ENCODE data around the gene NDUFB4.

NDUFB4 gene

GRCh38 chr3:120596116-120596852 lies at the start of gene NDUFB4:
Gene NDUFB4 (plus strand): TSS chr3:120596336. CDS start chr3:120596360, 24 bp downstream.
- peak; percentile 89 for DNase-seq (ENCODE audit: low read depth in 1 of 2, low spot score in 1 of 2)

GRCh38 chr3:120550546-120550945 lies 45.6 kb upstream of the NDUFB4 start:
- DNase-seq (ENCODE audit: low read depth in 1 of 2, low spot score in 1 of 2), result no peak

DNA sequence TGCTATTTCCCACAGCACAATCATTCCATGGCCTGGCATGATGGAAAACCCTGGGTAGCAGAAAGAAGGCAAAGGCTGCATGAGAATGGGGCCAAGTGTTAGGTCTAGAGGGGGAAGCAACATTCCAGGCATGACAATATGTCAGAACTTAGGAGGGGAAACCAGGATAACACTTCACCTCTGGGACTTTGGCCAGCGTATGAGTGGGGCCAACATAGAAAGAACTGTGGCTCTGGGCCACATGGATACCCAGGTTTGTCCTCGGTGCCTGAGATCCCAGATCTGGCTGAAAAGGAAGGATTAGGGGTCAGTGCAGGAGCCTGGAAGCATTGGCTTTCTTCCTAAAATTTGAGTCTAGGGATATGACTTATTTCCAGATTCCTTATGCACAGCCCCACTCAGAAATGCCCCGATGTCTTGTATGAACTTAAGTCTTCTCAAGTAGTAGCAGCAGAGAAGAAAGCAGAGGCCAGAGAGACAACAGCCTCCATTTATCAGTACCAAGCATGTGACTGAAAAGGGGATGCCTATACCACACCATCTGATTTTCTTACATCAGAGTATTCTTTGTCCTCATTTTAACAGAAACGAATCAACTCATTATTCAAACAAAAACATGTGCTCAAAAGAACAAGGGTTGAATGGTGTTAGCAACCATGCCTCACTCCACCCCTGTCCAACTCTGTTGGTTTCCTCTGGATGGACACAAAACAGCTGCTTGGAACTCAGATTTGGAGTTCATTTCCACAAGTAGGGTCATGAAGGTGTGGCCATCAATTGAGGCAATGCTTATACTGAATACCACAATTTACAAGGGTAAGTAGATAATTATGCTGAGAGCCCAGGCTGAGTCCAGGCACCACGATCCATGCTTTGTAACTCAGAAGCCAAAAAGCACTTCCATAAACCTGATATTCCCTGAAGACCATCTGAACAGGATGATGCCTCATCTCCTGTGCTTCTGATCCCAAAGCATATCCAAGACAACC lies 43.7 kb upstream of the NDUFB4 start:
- no peak for DNase-seq (ENCODE audit: low read depth in 1 of 2, low spot score in 1 of 2)

DNA sequence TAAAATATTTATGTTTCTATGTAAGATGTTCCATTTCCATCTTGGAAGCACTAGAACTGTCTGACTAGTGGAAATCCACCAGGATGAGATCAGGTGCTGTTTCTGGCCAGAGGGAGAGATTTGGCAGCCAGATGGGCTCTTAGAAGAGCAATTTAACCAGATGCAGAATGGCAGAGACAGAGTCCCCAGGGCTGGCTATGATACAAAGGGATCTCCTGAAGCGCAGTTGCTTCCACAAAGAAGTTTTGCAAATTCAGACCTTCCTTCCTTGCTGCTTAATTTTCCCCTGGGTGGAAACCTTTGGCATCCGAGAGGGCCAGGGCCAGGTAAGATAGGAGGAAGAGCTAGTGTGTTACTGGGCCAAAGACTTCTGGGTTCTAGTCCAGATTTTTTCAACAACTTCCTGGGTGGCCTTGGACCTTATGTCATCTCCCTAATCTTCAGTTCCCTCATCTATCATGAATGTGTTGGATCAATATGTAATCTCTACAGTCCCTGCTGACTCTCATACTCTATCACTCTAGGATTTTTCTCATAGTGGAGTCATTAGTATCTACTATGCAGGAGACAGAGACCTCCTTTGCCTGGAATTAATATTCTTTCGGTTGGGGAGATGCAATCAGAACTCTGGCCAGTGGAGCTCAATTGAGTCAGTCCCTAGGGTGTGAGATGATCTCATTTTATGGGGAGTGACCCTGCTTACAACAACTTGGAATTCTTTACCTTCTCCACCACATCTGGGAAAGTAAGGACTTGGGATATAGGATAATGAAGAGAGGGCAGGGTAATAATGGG lies 41.1 kb upstream of the NDUFB4 start:
- no peak for DNase-seq (ENCODE audit: low read depth in 1 of 2, low spot score in 1 of 2)

GRCh38 chr3:120555657-120556509 lies 40.3 kb upstream of the NDUFB4 start:
- no peak for DNase-seq (ENCODE audit: low read depth in 1 of 2, low spot score in 1 of 2)

DNA sequence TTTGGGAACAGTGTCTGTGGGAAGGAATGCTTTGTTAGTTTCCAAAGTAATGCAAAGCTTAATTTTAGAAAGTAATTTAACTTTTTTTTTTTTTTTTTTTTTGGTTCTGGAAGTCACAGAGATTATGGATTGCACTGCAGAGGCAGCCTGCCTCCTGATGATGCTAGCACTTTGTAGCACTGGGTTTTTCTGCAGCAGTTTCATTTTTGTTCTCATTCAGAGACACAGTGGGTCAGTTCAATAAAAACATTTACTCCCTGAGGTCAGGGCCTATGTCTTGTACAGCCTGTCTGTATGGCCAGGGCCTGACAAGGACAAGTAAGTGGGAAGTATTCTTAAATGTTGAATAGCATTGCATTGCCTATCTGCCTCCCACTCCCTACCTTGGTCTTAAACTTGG lies 39.0 kb upstream of the NDUFB4 start:
- DNase-seq (ENCODE audit: low read depth in 1 of 2, low spot score in 1 of 2), result no peak

GRCh38 chr3:120558771-120559241 lies 37.3 kb upstream of the NDUFB4 start:
- DNase-seq (ENCODE audit: low read depth in 1 of 2, low spot score in 1 of 2), result peak; percentile 65 to 71

GRCh38 chr3:120559242-120560061 lies 36.7 kb upstream of the NDUFB4 start:
- DNase-seq (ENCODE audit: low read depth in 1 of 2, low spot score in 1 of 2), result no peak

DNA sequence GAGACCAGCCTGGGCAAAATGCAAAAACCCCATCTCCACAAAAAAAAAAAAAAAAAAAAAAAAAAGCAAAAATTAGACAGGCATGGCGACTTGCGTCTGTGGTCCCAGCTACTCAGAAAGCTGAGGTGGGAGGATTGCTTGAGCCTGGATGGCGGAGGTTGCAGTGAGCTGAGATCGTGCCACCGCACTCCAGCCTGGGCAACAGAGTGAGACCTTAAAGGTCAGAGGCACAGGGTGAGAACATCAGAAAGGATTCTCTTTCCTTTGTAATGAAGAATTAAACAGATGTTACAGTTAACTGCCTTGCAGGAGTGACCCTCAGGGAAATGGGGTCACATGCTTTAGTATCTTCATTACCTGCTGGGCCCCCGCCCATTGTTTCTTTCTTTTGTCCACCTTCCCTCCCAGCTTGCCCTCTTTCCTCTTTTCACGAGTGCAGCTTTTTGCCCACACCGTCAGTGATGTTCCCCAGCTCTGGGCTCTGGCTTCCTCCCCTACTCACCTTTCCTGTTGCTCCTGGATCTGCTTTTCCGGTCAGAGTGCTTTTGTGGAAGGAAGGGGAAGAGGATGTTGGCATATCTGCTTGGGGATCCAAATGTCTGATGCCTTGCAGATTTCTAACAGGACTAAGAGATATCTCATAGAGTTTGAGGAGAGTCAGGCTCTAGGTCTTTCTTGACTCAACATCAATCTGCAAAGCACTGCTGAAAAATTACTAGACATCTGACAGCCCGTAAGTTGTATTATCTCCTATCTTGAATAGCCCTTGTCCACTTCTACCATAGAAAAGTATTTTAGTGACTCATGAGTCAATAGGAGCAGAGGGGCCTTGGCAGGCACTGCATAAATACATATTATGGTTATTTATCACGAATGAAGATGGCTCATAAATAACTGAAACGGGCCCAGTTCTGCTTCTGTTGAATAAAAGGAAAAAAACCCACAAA lies 35.6 kb upstream of the NDUFB4 start:
- DNase-seq (ENCODE audit: low read depth in 1 of 2, low spot score in 1 of 2), result no peak

DNA sequence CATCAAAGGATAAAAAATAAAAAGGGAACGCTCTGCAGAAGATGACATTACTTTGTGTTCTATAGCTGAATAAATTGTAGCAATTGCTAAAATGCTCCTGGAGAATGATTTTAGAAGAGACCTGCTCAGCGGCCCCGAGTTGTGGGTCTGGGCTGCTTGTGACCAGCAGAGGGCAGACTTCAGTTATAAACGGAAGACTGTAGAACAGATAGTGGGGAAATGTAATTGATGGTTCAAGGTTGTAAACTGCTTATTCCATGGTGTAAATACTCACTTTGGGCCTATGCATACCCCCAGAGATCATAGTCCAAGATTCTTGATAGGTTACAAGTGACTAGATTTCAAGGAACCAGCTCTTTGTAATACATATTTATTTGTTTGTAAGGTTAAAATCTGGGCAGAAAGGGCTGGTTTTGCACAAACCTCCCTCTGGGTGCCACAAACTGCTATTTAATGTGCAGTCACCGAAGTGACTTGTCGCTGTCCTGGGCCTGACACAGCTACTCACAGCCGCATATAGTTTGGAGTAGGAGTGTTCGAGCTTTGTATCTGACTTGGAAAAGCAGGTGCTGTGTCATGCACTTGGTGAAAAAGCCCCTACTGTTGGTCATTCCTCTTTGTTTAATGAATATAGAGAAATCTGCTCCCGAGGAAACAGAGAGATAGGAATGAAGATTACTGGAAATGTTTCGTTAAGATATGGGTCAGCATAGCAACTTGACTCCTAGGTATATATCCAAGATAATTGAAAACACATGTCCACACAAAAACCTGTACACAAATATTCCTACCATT lies 34.7 kb upstream of the NDUFB4 start:
- DNase-seq (ENCODE audit: low read depth in 1 of 2, low spot score in 1 of 2), result peak; percentile 30 to 44

- DNase-seq (ENCODE audit: low read depth in 1 of 2, low spot score in 1 of 2), result no peak
Observed at GRCh38 chr3:120563356-120564022, 32.6 kb upstream of the NDUFB4 start.

GRCh38 chr3:120566243-120566975 lies 29.7 kb upstream of the NDUFB4 start:
- no peak for DNase-seq (ENCODE audit: low read depth in 1 of 2, low spot score in 1 of 2)

DNA sequence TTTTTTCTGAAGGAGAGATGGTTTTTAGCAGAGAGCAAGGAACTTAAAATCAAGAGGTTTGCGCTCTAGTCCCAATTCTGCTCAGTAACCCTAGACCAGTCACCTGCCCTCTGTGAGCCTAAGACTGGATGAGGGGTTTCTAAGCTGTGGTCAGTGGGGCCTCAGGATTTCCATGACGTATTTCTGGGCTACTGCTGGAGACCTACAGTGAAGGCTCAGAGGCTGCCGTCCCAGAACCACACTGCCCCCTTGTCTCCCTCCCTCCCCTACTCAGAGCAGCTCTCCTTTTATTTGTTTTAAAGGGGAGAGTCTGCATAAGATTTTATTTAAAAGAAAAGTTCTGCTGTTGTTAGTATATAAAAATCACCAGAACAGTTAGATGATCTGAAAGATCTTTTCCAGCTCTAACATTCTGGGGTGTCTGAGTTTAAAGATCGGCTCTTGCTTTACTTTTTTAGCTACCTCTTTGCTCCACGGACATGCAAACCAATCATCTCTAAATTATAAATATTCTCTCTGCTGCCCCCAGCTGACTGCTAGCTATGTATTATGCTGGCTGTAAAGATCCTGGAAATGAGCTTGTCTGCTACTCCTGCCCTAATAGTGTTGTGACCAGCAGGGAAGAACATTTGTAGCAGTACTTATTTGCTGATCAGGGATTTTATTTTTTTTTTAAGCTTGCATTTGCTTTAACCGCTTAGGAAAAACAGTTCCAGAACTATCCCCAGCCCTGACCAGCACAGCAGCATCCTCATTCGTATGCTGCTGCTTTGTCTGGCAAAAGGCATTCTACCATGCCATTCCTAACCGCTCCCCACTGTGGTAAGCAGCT lies 28.6 kb upstream of the NDUFB4 start:
- DNase-seq (ENCODE audit: low read depth in 1 of 2, low spot score in 1 of 2), result no peak

DNA sequence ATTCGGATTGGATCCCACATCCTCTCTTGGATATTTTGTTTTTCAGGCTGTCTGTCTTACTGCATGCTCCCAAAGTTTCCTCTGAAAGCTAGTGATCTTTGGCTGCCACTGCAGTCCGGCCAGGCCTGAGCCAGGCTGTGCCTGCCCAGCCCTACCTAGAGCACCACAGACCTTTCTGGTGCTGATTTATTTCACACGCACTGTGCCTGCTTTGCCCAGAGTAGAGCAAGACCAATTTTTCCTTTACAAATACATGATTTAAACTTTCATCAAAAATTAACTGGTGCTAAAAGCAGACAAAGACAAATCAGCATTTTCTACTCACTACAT lies 28.0 kb upstream of the NDUFB4 start:
- DNase-seq (ENCODE audit: low read depth in 1 of 2, low spot score in 1 of 2), result no peak

GRCh38 chr3:120568598-120568997 lies 27.5 kb upstream of the NDUFB4 start:
- no peak for DNase-seq (ENCODE audit: low read depth in 1 of 2, low spot score in 1 of 2)
